ENCODE results near the gene HOXC9.

DNA sequence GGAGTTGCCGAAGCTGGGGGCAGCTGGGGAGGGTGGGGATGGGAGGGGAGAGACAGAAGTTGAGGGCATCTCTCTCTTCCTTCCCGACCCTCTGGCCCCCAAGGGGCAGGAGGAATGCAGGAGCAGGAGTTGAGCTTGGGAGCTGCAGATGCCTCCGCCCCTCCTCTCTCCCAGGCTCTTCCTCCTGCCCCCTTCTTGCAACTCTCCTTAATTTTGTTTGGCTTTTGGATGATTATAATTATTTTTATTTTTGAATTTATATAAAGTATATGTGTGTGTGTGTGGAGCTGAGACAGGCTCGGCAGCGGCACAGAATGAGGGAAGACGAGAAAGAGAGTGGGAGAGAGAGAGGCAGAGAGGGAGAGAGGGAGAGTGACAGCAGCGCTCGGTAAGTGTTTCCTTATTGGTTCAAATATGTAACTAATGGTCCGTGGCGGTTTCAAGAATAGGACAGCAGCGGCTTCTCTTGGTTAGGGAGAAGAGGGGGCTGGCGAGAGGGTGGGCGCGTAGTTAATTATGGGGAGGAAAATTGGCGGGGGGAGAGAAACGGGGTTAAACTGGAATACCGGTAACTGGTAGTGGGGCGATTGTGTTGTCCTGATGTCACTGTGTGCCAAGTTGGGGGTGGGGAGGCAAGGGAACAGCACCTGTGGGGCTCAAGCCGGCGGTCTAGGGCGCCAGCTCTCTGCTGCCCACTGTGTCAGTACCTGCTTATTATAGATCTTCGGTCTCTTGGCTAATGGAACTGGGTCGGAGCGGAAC lies 17.2 kb downstream of the HOXC9 start:
- TF ChIP-seq YY1 (tag by site-specific recombination; IDR thresholded peaks at IDR 0.05): no peak
- TF ChIP-seq, protein P1, sequence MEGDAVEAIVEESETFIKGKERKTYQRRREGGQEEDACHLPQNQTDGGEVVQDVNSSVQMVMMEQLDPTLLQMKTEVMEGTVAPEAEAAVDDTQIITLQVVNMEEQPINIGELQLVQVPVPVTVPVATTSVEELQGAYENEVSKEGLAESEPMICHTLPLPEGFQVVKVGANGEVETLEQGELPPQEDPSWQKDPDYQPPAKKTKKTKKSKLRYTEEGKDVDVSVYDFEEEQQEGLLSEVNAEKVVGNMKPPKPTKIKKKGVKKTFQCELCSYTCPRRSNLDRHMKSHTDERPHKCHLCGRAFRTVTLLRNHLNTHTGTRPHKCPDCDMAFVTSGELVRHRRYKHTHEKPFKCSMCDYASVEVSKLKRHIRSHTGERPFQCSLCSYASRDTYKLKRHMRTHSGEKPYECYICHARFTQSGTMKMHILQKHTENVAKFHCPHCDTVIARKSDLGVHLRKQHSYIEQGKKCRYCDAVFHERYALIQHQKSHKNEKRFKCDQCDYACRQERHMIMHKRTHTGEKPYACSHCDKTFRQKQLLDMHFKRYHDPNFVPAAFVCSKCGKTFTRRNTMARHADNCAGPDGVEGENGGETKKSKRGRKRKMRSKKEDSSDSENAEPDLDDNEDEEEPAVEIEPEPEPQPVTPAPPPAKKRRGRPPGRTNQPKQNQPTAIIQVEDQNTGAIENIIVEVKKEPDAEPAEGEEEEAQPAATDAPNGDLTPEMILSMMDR (tag by site-specific recombination; IDR thresholded peaks at IDR 0.05): peak; percentile 73
- TF ChIP-seq ZNF274 (IDR thresholded peaks at IDR 0.05; ENCODE audit: low read length): no peak
- no peak for TF ChIP-seq ZNF274 (tag by site-specific recombination; IDR thresholded peaks at IDR 0.05; ENCODE audit: borderline replicate concordance)
- TF ChIP-seq, protein P2, sequence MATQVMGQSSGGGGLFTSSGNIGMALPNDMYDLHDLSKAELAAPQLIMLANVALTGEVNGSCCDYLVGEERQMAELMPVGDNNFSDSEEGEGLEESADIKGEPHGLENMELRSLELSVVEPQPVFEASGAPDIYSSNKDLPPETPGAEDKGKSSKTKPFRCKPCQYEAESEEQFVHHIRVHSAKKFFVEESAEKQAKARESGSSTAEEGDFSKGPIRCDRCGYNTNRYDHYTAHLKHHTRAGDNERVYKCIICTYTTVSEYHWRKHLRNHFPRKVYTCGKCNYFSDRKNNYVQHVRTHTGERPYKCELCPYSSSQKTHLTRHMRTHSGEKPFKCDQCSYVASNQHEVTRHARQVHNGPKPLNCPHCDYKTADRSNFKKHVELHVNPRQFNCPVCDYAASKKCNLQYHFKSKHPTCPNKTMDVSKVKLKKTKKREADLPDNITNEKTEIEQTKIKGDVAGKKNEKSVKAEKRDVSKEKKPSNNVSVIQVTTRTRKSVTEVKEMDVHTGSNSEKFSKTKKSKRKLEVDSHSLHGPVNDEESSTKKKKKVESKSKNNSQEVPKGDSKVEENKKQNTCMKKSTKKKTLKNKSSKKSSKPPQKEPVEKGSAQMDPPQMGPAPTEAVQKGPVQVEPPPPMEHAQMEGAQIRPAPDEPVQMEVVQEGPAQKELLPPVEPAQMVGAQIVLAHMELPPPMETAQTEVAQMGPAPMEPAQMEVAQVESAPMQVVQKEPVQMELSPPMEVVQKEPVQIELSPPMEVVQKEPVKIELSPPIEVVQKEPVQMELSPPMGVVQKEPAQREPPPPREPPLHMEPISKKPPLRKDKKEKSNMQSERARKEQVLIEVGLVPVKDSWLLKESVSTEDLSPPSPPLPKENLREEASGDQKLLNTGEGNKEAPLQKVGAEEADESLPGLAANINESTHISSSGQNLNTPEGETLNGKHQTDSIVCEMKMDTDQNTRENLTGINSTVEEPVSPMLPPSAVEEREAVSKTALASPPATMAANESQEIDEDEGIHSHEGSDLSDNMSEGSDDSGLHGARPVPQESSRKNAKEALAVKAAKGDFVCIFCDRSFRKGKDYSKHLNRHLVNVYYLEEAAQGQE (tag by site-specific recombination; IDR thresholded peaks at IDR 0.05): 0 out of 2 replicates have a peak, but pooled peaks have one; percentile 21
- TF ChIP-seq, protein P3, sequence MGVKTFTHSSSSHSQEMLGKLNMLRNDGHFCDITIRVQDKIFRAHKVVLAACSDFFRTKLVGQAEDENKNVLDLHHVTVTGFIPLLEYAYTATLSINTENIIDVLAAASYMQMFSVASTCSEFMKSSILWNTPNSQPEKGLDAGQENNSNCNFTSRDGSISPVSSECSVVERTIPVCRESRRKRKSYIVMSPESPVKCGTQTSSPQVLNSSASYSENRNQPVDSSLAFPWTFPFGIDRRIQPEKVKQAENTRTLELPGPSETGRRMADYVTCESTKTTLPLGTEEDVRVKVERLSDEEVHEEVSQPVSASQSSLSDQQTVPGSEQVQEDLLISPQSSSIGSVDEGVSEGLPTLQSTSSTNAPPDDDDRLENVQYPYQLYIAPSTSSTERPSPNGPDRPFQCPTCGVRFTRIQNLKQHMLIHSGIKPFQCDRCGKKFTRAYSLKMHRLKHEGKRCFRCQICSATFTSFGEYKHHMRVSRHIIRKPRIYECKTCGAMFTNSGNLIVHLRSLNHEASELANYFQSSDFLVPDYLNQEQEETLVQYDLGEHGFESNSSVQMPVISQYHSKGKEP (tag by site-specific recombination; IDR thresholded peaks at IDR 0.05): no peak
- peak; percentile 70 for TF ChIP-seq IKZF3 (tag by site-specific recombination; IDR thresholded peaks at IDR 0.05)
- TF ChIP-seq, protein P4, sequence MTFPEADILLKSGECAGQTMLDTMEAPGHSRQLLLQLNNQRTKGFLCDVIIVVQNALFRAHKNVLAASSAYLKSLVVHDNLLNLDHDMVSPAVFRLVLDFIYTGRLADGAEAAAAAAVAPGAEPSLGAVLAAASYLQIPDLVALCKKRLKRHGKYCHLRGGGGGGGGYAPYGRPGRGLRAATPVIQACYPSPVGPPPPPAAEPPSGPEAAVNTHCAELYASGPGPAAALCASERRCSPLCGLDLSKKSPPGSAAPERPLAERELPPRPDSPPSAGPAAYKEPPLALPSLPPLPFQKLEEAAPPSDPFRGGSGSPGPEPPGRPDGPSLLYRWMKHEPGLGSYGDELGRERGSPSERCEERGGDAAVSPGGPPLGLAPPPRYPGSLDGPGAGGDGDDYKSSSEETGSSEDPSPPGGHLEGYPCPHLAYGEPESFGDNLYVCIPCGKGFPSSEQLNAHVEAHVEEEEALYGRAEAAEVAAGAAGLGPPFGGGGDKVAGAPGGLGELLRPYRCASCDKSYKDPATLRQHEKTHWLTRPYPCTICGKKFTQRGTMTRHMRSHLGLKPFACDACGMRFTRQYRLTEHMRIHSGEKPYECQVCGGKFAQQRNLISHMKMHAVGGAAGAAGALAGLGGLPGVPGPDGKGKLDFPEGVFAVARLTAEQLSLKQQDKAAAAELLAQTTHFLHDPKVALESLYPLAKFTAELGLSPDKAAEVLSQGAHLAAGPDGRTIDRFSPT (tag by site-specific recombination; IDR thresholded peaks at IDR 0.05): peak; percentile 84
- TF ChIP-seq, protein P5, sequence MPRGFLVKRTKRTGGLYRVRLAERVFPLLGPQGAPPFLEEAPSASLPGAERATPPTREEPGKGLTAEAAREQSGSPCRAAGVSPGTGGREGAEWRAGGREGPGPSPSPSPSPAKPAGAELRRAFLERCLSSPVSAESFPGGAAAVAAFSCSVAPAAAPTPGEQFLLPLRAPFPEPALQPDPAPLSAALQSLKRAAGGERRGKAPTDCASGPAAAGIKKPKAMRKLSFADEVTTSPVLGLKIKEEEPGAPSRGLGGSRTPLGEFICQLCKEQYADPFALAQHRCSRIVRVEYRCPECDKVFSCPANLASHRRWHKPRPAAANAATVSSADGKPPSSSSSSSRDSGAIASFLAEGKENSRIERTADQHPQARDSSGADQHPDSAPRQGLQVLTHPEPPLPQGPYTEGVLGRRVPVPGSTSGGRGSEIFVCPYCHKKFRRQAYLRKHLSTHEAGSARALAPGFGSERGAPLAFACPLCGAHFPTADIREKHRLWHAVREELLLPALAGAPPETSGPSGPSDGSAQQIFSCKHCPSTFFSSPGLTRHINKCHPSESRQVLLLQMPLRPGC (tag by site-specific recombination; IDR thresholded peaks at IDR 0.05): no peak; the same call in 1 of the 2 replicates
- TF ChIP-seq, protein P6, sequence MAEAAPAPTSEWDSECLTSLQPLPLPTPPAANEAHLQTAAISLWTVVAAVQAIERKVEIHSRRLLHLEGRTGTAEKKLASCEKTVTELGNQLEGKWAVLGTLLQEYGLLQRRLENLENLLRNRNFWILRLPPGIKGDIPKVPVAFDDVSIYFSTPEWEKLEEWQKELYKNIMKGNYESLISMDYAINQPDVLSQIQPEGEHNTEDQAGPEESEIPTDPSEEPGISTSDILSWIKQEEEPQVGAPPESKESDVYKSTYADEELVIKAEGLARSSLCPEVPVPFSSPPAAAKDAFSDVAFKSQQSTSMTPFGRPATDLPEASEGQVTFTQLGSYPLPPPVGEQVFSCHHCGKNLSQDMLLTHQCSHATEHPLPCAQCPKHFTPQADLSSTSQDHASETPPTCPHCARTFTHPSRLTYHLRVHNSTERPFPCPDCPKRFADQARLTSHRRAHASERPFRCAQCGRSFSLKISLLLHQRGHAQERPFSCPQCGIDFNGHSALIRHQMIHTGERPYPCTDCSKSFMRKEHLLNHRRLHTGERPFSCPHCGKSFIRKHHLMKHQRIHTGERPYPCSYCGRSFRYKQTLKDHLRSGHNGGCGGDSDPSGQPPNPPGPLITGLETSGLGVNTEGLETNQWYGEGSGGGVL (tag by site-specific recombination; IDR thresholded peaks at IDR 0.05): peak; percentile 91
- no peak for TF ChIP-seq SALL2 (tag by site-specific recombination; IDR thresholded peaks at IDR 0.05; ENCODE audit: borderline replicate concordance)

Data from HEK293 (cell line).